Lower leg skin (tissue), 4 donors: ENCODE results near the gene NLRP5. TPM values are rescaled to one million over a fixed set of nuclear protein-coding genes. Genes with fewer than 3 reads are reported as not detected.

Source experiments
- DNase-seq, 2 donors: peaks; one replicate each; pipeline ENCODE4 v3.0.0-alpha.2; 2019; ENCODE audit warnings: low spot score in 2 of 2
- H3K4me3 ChIP-seq: fragments of 200-600 bp; sonication (generic); 2 replicates; pipeline ENCODE4 v1.5.1; 2017; ENCODE audit warnings: mild to moderate bottlenecking, low read depth; ENCODE audit not compliant: poor library complexity, severe bottlenecking
- POLR2A ChIP-seq, 2 donors: fragments of 450-650 bp; IDR thresholded peaks; one replicate each; pipeline ENCODE4 v1.6.1; 2016 to 2017; ENCODE audit warnings: antibody characterized with exemption in 2 of 2, mild to moderate bottlenecking in 1 of 2, moderate library complexity in 1 of 2
- WGBS, 2 donors: methylation state at CpG; one replicate each; pipeline ENCODE4 v1.1.5; 2018; 5-methylcytosine and 5-hydroxymethylcytosine counted together
- intact Hi-C: fragments of 100-400 bp; cut with DNase I; formaldehyde crosslinking; loops from one replicate; pipeline ENCODE4 v1.15.0; 2023; ENCODE audit warnings: low total_unique reads
- total RNA-seq, 4 donors: library from RNA; depleted of rRNA; stranded (reverse); fragments of >200 nt; gene quantifications; one replicate each; pipeline ENCODE4 v1.1.0, GENCODE V29; 2016
- TF ChIP-seq, protein P1 (sequence below), 3 donors: fragments of 450-650 bp; IDR thresholded peaks; one replicate each; pipeline ENCODE4 v1.5.1; 2016; ENCODE audit warnings: antibody characterized with exemption in 3 of 3, mild to moderate bottlenecking in 3 of 3, moderate library complexity in 2 of 3

NLRP5 gene
- total RNA-seq, 4 donors from 2014 or later: not detected

DNA sequence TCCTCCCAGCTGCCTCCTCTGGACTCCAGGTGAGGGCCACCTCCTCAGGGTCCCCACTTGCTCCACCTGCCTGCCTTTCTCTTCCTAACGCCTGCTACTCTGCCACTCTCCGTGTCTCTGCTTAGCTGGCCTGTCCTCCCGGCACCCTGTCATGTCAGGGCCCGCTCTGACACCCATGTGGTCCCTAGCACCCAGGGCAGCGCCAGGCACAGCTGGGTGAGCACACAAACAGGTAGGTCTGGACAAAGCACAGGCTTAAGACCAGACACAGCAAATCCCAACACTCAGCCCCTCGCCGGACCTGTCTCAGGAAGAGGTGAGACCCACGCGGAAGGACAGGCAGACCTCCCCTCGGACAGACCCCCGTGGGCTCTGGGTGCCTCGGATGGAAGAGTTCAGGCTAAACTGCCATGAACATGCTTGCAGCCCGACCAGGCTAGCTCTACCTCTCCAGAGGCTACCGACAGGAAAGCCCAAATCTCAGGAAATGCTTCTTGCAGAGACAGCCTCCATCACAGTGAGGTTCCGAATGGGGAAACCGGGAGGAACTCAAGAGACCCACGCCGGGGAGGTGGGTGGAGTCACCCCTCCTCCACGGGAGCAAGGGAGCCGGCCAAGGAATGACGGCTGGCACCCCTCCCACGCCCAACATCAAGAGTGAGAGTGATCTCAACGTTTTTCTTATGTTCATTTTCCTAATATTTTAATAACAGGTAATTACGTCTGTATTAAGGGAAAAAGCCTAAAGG lies 122.0 kb downstream of the NLRP5 start:
- H3K4me3 ChIP-seq: no peak overlapping the region
- no peak for DNase-seq
- 16 to 24% methylated on average over 17 to 23 of the region's 24 CpGs for WGBS, 2 donors
- intact Hi-C loops: no loop called here
- no peak for TF ChIP-seq POLR2A (IDR thresholded peaks at IDR 0.05)
- TF ChIP-seq, protein P1, sequence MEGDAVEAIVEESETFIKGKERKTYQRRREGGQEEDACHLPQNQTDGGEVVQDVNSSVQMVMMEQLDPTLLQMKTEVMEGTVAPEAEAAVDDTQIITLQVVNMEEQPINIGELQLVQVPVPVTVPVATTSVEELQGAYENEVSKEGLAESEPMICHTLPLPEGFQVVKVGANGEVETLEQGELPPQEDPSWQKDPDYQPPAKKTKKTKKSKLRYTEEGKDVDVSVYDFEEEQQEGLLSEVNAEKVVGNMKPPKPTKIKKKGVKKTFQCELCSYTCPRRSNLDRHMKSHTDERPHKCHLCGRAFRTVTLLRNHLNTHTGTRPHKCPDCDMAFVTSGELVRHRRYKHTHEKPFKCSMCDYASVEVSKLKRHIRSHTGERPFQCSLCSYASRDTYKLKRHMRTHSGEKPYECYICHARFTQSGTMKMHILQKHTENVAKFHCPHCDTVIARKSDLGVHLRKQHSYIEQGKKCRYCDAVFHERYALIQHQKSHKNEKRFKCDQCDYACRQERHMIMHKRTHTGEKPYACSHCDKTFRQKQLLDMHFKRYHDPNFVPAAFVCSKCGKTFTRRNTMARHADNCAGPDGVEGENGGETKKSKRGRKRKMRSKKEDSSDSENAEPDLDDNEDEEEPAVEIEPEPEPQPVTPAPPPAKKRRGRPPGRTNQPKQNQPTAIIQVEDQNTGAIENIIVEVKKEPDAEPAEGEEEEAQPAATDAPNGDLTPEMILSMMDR (IDR thresholded peaks at IDR 0.05): no peak

DNA sequence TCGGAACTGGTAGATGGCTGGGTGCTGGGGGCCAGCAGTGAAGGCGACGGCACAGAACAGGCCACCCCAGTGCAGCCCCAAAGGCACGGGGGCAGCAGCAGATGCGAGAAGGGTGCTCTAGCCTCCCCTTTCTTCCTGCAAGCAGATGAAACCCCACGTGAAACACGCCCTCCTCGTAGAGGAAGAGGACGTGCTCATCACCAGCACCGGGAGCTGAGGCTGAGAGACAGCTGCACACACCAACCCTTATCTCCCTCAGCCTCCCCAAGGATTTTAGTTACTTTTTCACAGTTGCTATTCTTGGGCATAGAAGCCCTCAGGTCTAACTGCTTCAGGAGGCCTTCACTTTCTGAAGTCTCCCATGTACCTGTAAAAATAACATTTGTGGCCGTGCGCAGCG lies 122.7 kb downstream of the NLRP5 start:
- no peak for TF ChIP-seq POLR2A (IDR thresholded peaks at IDR 0.05)
- TF ChIP-seq, protein P1 (IDR thresholded peaks at IDR 0.05): no peak
- no peak overlapping the region for H3K4me3 ChIP-seq
- intact Hi-C loops: no loop called here
- 39 to 44% methylated on average over 13 of the region's 13 CpGs for WGBS, 2 donors
- no peak for DNase-seq

DNA sequence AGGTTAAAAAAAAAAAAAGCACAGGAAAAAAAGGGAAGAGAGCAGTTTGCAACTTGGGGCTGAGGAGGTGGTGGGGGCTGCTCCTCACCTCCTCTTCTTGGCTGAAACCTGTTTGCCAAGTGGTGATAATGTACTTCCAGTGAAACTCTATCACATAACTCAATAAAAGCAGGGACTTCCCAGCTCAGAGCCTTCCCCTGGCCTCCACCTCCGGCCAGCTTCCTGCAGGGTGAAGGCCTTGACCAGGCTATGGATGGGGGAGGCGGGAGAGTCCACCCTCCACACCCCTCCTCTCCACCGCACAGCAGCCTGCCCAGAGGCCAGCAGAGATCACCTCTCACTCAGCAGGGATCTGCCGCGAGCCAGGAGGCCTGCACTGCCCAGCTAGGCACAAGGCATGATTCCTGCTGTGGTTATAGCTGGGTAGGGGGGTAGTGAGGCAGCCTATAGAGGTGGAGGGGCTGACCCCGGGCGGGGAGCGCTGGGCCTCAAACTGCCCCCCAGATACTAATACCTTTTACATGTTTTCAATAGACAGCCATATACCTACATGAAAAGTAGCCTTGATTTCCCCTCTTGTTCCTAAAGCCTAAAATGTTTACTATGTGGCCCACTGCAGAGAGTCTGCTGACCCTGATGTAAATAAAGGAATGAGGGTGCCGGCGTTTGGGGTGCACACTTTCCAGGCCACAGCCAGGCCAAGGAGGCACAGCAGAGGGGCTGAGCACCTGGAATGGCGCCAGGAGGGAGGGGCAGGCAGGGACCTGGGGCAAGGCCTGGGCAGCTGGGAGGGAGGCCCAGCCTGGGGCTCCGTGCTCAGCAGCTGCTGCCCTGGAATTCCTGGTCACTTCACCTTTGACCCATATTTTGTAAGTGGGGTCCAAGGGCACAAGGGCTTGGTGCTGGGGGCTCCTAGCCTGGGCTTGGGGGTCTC lies 124.2 kb downstream of the NLRP5 start:
- H3K4me3 ChIP-seq: no peak overlapping the region
- no peak for DNase-seq
- intact Hi-C loops: no loop called here
- TF ChIP-seq, protein P1 (IDR thresholded peaks at IDR 0.05): no peak
- no peak for TF ChIP-seq POLR2A (IDR thresholded peaks at IDR 0.05)
- 43 to 66% methylated on average over 10 to 12 of the region's 12 CpGs for WGBS, 2 donors

Other genes with a start within 250 kb of the NLRP5 start
- gene NLRP9, start 248.4 kb upstream of the NLRP5 start, total RNA-seq: not detected
- not detected for gene RFPL4A, start 227.7 kb upstream of the NLRP5 start, total RNA-seq
- gene RFPL4AL1, start 217.7 kb upstream of the NLRP5 start, total RNA-seq: not detected
- gene NLRP11, start 154.8 kb upstream of the NLRP5 start, total RNA-seq: under 1 TPM in 1 of 4 donors, not detected in 3; 0.10 TPM
- gene NLRP4, start 150.2 kb upstream of the NLRP5 start, total RNA-seq: not detected
- gene NLRP13, start 54.4 kb upstream of the NLRP5 start, total RNA-seq: under 1 TPM in 1 of 4 donors, not detected in 3; 0.07 TPM
- not detected for gene NLRP8, start 38.9 kb upstream of the NLRP5 start, total RNA-seq
- gene ZNF787, start 134.5 kb downstream of the NLRP5 start, total RNA-seq: 10 to 100 TPM; 11.6 to 21.5 (median 19.9) TPM
- gene ZNF444, start 154.5 kb downstream of the NLRP5 start, total RNA-seq: 10 to 100 TPM; 22.1 to 39.5 (median 30.6) TPM
- gene GALP, start 189.2 kb downstream of the NLRP5 start, total RNA-seq: not detected
- gene ZSCAN5B, start 211.0 kb downstream of the NLRP5 start, total RNA-seq: not detected
- gene ZSCAN5C, start 215.5 kb downstream of the NLRP5 start, total RNA-seq: not detected